MM.1S (cell line): ENCODE measurements around the gene TOMT.

Experiments used
- DNase-seq: peaks from one replicate; pipeline ENCODE4 v3.0.0-alpha.2; 2015
- H2AFZ ChIP-seq: fragments of 300-600 bp; sonication (generic); 2 replicates; pipeline ENCODE4 v1.6.0; 2016; ENCODE audit warnings: antibody characterized with exemption, low read length
- H3F3A ChIP-seq: fragments of 300-600 bp; sonication (generic); 2 replicates; pipeline ENCODE4 v1.6.1; 2016; ENCODE audit warnings: mild to moderate bottlenecking, antibody characterized with exemption, low read length, moderate library complexity, mixed read lengths; ENCODE audit not compliant: insufficient read depth
- H3K27ac ChIP-seq: fragments of 300-600 bp; sonication (generic); 2 replicates; pipeline ENCODE4 v1.5.1; 2016; ENCODE audit warnings: mild to moderate bottlenecking, low read length
- H3K27me3 ChIP-seq: fragments of 300-600 bp; sonication (generic); replicated peaks from 2 replicates; pipeline ENCODE4 v1.6.0; 2016; ENCODE audit warnings: low read length; ENCODE audit not compliant: insufficient read depth
- H3K36me3 ChIP-seq: fragments of 300-600 bp; sonication (generic); replicated peaks from 2 replicates; pipeline ENCODE4 v1.6.1; 2016; ENCODE audit warnings: mild to moderate bottlenecking, low read length, mixed read lengths; ENCODE audit not compliant: insufficient read depth
- H3K4me1 ChIP-seq: fragments of 300-600 bp; sonication (generic); 2 replicates; pipeline ENCODE4 v1.6.1; 2016; ENCODE audit warnings: low read length, mixed read lengths
- H3K4me2 ChIP-seq: fragments of 300-600 bp; sonication (generic); 2 replicates; pipeline ENCODE4 v1.6.0; 2016; ENCODE audit warnings: low read depth, low read length
- H3K4me3 ChIP-seq: fragments of 300-600 bp; sonication (generic); 2 replicates; pipeline ENCODE4 v1.5.1; 2016; ENCODE audit warnings: low read length, mixed read lengths
- H3K79me2 ChIP-seq: fragments of 300-600 bp; sonication (generic); 2 replicates; pipeline ENCODE4 v1.6.1; 2016; ENCODE audit warnings: mixed run types, low read length, mixed read lengths
- H3K9ac ChIP-seq: fragments of 300-600 bp; sonication (generic); 2 replicates; pipeline ENCODE4 v1.6.1; 2016; ENCODE audit warnings: low read length, mixed read lengths
- H3K9me2 ChIP-seq: fragments of 300-600 bp; sonication (generic); replicated peaks from 2 replicates; pipeline ENCODE4 v1.6.1; 2016; ENCODE audit warnings: mild to moderate bottlenecking, low read length, mixed read lengths; ENCODE audit not compliant: insufficient read depth
- H3K9me3 ChIP-seq: fragments of 300-600 bp; sonication (generic); replicated peaks from 2 replicates; pipeline ENCODE4 v1.6.1; 2016; ENCODE audit warnings: mild to moderate bottlenecking, low read length, mixed read lengths; ENCODE audit not compliant: insufficient read depth
- H4K20me1 ChIP-seq: fragments of 300-600 bp; sonication (generic); 2 replicates; pipeline ENCODE4 v1.6.1; 2016; ENCODE audit warnings: mild to moderate bottlenecking, low read length, moderate library complexity, mixed read lengths; ENCODE audit not compliant: insufficient read depth
- CTCF ChIP-seq: fragments of 300-600 bp; sonication (generic); IDR thresholded peaks from 2 replicates; pipeline ENCODE4 v1.5.1; 2016; ENCODE audit warnings: antibody characterized with exemption, low read length, mixed read lengths
- EZH2 ChIP-seq: fragments of 300-600 bp; sonication (generic); optimal IDR thresholded peaks from 2 replicates; pipeline ENCODE3; 2017; ENCODE audit warnings: low read depth, mild to moderate bottlenecking, antibody characterized with exemption, low read length, mixed read lengths
- EZH2phosphoT487 ChIP-seq: fragments of 300-600 bp; sonication (generic); IDR thresholded peaks from 2 replicates; pipeline ENCODE4 v1.6.1; 2018; ENCODE audit warnings: antibody characterized with exemption, low read length

Gene TOMT

GRCh38 chr11:72135891-72136683, 30.4 kb downstream of the TOMT start:
- Histone ChIP-seq H3K9me2 (no peaks in the 10 kb centered on the region), H4K20me1 (no peaks in the 10 kb centered on the region), H3K79me2 (no peaks in the 10 kb centered on the region), H3K4me2 (no peak overlapping the region), H3K4me1 (no peaks in the 10 kb centered on the region), H3F3A (no peaks in the 10 kb centered on the region), H3K9ac (no peak overlapping the region), H2AFZ (no peak overlapping the region), H3K27ac (no peak overlapping the region), H3K36me3 (no peaks in the 10 kb centered on the region), H3K27me3 (no peaks in the 10 kb centered on the region), H3K4me3 (no peak overlapping the region), H3K9me3 (no peaks in the 10 kb centered on the region)
- DNase-seq: no peak
- no peak for TF ChIP-seq EZH2
- TF ChIP-seq CTCF: no peak
- no peak for TF ChIP-seq EZH2phosphoT487

GRCh38 chr11:72136684-72137262, 31.0 kb downstream of the TOMT start:
- DNase-seq: no peak
- H3K27ac ChIP-seq: no peak overlapping the region
- H3K9me2 ChIP-seq: no peaks in the 10 kb centered on the region
- no peaks in the 10 kb centered on the region for H3K36me3 ChIP-seq
- H2AFZ ChIP-seq: no peak overlapping the region
- no peaks in the 10 kb centered on the region for H3K27me3 ChIP-seq
- no peaks in the 10 kb centered on the region for H4K20me1 ChIP-seq
- H3K4me1 ChIP-seq: no peaks in the 10 kb centered on the region
- no peaks in the 10 kb centered on the region for H3K79me2 ChIP-seq
- H3F3A ChIP-seq: no peaks in the 10 kb centered on the region
- no peak overlapping the region for H3K4me3 ChIP-seq
- no peak for TF ChIP-seq CTCF
- TF ChIP-seq EZH2phosphoT487: no peak
- H3K4me2 ChIP-seq: no peak overlapping the region
- H3K9me3 ChIP-seq: no peaks in the 10 kb centered on the region
- H3K9ac ChIP-seq: no peak overlapping the region

GRCh38 chr11:72138821-72139390, 33.2 kb downstream of the TOMT start:
- no peaks in the 10 kb centered on the region for H3K79me2 ChIP-seq
- H3K9me3 ChIP-seq: no peaks in the 10 kb centered on the region
- H3F3A ChIP-seq: no peaks in the 10 kb centered on the region
- H3K27me3 ChIP-seq: no peaks in the 10 kb centered on the region
- H3K27ac ChIP-seq: no peak overlapping the region
- H3K9ac ChIP-seq: no peak overlapping the region
- H3K36me3 ChIP-seq: no peaks in the 10 kb centered on the region
- no peak for DNase-seq
- H2AFZ ChIP-seq: no peak overlapping the region
- H3K4me3 ChIP-seq: no peak overlapping the region
- no peak for TF ChIP-seq EZH2phosphoT487
- TF ChIP-seq CTCF: no peak
- no peak for TF ChIP-seq EZH2
- no peaks in the 10 kb centered on the region for H3K4me1 ChIP-seq
- no peak overlapping the region for H3K4me2 ChIP-seq
- no peaks in the 10 kb centered on the region for H3K9me2 ChIP-seq
- no peaks in the 10 kb centered on the region for H4K20me1 ChIP-seq
